Spleen (tissue), 11 donors: ENCODE data around the gene VAC14. TPM values are rescaled to one million over a fixed set of nuclear protein-coding genes. Genes with fewer than 3 reads are reported as not detected.

ENCODE experiments used
- DNase-seq: peaks from one replicate; pipeline ENCODE4 v3.0.0-alpha.2; 2020
- H3K27ac ChIP-seq, 8 donors: fragments of 200-600 bp; sonication (generic) in 7 of 8; 1 replicate in 4 of 8; 2 replicates in 4 of 8; pipeline versions ENCODE4 v1.5.0 to v1.8.0; 2016 to 2021; ENCODE audit warnings: inconsistent platforms in 4 of 8, mild to moderate bottlenecking in 4 of 8, moderate library complexity in 1 of 8
- H3K27me3 ChIP-seq, 7 donors: fragments of 200-600 bp; sonication (generic) in 6 of 7; replicated peaks in 1 of 7; 1 replicate in 4 of 7; 2 replicates in 3 of 7; pipeline versions ENCODE4 v1.5.0 to v1.8.0; 2016 to 2021; ENCODE audit warnings: inconsistent platforms in 3 of 7, mild to moderate bottlenecking in 1 of 7
- H3K36me3 ChIP-seq, 6 donors: fragments of 200-600 bp; sonication (generic) in 5 of 6; 1 replicate in 4 of 6; 2 replicates in 2 of 6; pipeline versions ENCODE4 v1.5.0 to v1.8.0; 2016 to 2021; ENCODE audit warnings: inconsistent platforms in 2 of 6
- H3K4me1 ChIP-seq, 6 donors: fragments of 200-600 bp; sonication (generic) in 5 of 6; 1 replicate in 3 of 6; 2 replicates in 3 of 6; pipeline versions ENCODE4 v1.5.0 to v1.8.0; 2016 to 2021; ENCODE audit warnings: inconsistent platforms in 3 of 6
- H3K4me3 ChIP-seq, 8 donors: fragments of 200-600 bp; sonication (generic) in 7 of 8; 1 replicate in 4 of 8; 2 replicates in 4 of 8; pipeline versions ENCODE4 v1.5.0 to v1.8.0; 2016 to 2021; ENCODE audit warnings: inconsistent platforms in 4 of 8, mild to moderate bottlenecking in 4 of 8, moderate library complexity in 2 of 8
- H3K9me3 ChIP-seq, 8 donors: fragments of 200-600 bp; sonication (generic) in 7 of 8; 1 replicate in 4 of 8; 2 replicates in 4 of 8; pipeline versions ENCODE4 v1.5.0 to v1.8.0; 2016 to 2021; ENCODE audit warnings: inconsistent platforms in 4 of 8
- CTCF ChIP-seq, 11 experiments: fragments of 200-600 bp in 7 of 11; fragments of 450-650 bp in 4 of 11; sonication (generic) in 4 of 11; IDR thresholded peaks in 8 of 11; conservative IDR thresholded peaks in 3 of 11; 1 replicate in 7 of 11; 2 replicates in 4 of 11; pipeline versions ENCODE4 v1.4.0 to v1.8.0; 2016 to 2021; ENCODE audit warnings: antibody characterized with exemption in 11 of 11, inconsistent platforms in 4 of 11, mild to moderate bottlenecking in 1 of 11
- POLR2A ChIP-seq, 3 donors: fragments of 450-650 bp; IDR thresholded peaks; one replicate each; pipeline ENCODE4 v1.5.1; 2017; ENCODE audit warnings: antibody characterized with exemption in 3 of 3, mild to moderate bottlenecking in 1 of 3
- POLR2AphosphoS5 ChIP-seq, 3 donors: sonication (generic); formaldehyde crosslinking; IDR thresholded peaks; one replicate each; pipeline ENCODE4 v1.5.1; 2017; ENCODE audit warnings: antibody characterized with exemption in 3 of 3
- WGBS, 5 donors: extraction: QIAGEN DNeasy Blood & Tissue Kit in 3 of 5; methylation state at CpG; one replicate each; pipeline versions ENCODE4 v1.1.5 to v1.1.7; 2013 to 2018; 5-methylcytosine and 5-hydroxymethylcytosine counted together
- intact Hi-C: fragments of 100-400 bp; cut with DNase I; formaldehyde crosslinking; loops from one replicate; pipeline ENCODE4 v1.15.0; 2023; ENCODE audit warnings: low total_unique reads
- polyA plus RNA-seq, 3 donors: library from polyadenylated mRNA; stranded (reverse); fragments of 200-250 nt; gene quantifications; one replicate each; pipeline ENCODE4 v1.2.1, GENCODE V29; 2013
- total RNA-seq, 7 donors: library from RNA; depleted of rRNA in 3 of 7; stranded (reverse); fragments of >200 nt in 3 of 7; fragmentation: NEBNext Ultra II Directional in 4 of 7; extraction: Animal tissue kit (Norgen Biotek cat#: 25700) in 4 of 7; gene quantifications; one replicate each; pipeline versions ENCODE4 v1.1.0 to v1.2.1, GENCODE V29; 2016 to 2021
- donor health status: healthy with polysubstance abuse.
- donor health status: DM: no; HTN: no; CAD: no; lungs with moderate emphysema.
- donor health status: DM: no; HTN: no; CAD: no.
- donor health status: Bipolar disorder and iron deficiency.
- donor health status: healthy.
- donor health status: DM: no; HTN: no; CAD: no.
- donor health status: DM: yes; HTN: yes; CAD: no.

The VAC14 gene
- total and polyA plus RNA-seq, 10 donors = 29.1 to 70.0 (median 48.1) TPM

DNA sequence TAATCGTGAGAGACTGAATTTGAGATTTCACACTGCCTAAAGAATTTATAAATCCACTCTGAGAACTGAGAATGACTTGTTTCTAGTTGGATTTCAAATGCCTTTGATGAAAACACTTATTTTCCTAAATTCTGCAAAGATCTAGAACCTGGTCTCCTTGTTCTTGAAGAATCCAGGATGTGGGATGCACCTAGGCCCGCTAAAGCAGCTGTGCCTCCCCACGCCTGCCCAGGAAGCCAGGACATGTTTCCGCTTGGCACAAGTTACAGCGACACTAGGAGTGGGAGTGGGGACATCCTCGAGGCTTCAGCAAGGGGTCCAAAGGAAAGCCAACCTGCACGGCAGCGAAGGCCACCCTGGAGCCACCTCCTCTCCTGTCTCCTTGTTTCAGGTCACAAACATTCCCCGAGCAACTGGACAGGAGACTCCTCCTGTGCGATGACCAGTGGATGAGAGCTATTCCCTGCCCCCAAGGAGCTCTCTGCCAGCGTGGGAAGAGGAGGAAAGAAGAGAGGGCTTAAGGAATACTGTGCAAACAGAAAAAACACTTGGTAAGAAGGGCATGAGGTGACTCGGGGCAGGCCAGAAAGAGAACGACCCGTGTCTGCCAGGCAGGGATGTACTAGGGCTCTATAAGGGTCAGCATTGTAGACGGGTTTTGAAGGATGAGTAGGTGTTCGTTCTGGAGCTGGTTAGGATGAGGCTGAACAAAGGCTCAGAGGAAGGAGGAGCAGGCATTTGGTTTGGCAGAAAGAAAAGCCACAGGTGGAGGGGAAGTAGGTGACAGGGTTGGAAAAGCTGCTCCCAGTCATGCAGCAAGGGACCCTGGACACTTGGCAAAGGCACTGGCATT, 11.1 kb downstream of the VAC14 start:
- peaks cover 3 to 89% (median 58%) of the 10 kb centered on the region in 6 donors for H3K4me1 ChIP-seq
- H3K9me3 ChIP-seq = no peaks in the 10 kb centered on the region
- intact Hi-C loops = no loop called here
- no peak for DNase-seq
- H3K36me3 ChIP-seq = peaks cover 0 to 58% (median 19%) of the 10 kb centered on the region in 6 donors
- no peak overlapping the region for H3K4me3 ChIP-seq
- no peaks in the 10 kb centered on the region for H3K27me3 ChIP-seq
- TF ChIP-seq CTCF (IDR thresholded peaks at IDR 0.05 in 8 of 11, conservative IDR thresholded peaks at IDR 0.05 in 3 of 11) (no peak), POLR2A (IDR thresholded peaks at IDR 0.05) (no peak), POLR2AphosphoS5 (IDR thresholded peaks at IDR 0.05) (no peak)
- 77 to 83% (median 82%) methylated on average over 15 to 16 of the region's 16 CpGs for WGBS, 5 donors
- peak overlapping the region in 5 of 8 donors; percentile 26 to 64 (median 42) for H3K27ac ChIP-seq

DNA sequence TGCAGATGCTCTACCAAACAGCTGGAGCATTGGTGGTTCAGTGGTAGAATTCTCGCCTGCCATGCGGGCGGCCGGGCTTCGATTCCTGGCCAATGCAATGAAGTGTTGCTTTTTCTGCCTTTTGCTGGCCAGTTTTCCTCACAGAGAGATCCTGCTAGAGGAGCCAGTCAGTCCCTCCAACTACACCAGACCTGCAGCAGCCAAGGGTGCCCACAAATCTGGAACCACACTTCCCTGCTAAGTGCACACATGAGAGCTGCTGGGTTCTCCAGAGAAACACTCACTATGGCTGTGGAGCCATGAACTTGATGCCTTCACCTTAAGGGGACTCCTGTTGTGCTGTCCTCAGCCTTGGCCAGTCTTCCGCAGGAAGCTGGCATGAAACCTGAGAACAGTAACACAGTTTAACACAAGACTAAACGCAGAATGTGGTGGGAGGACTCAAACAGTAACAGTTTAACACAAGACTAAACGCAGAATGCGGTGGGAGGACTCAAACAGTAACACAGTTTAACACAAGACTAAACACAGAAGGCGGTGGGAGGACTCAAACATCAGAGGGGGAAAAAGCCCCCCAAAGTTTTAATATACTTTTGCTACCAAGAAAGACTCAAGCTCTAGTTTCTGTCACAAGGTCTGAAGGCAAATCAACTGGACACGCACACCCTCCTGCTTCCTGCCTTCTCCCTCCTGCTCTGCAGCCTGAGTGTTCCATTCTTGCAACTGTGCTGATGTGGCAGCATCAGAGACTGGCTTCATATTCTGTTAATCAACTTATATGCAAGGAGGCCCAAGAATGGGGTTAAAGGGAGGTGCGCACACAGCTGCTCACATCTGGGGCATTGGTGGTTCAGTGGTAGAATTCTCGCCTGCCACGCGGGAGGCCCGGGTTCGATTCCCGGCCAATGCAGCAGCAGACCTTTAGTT, 12.0 kb downstream of the VAC14 start:
- TF ChIP-seq POLR2A (IDR thresholded peaks at IDR 0.05) (no peak), POLR2AphosphoS5 (IDR thresholded peaks at IDR 0.05) (peak in 2 of 3 donors; percentile 37 to 45)
- no peaks in the 10 kb centered on the region for H3K27me3 ChIP-seq
- H3K27ac ChIP-seq = peak overlapping the region in 5 of 8 donors; percentile 26 to 64 (median 42)
- intact Hi-C loops = no loop called here
- peaks cover 3 to 89% (median 60%) of the 10 kb centered on the region in 6 donors for H3K4me1 ChIP-seq
- no peaks in the 10 kb centered on the region for H3K9me3 ChIP-seq
- peaks cover under 1 to 67% (median 28%) of the 10 kb centered on the region in 6 donors for H3K36me3 ChIP-seq
- DNase-seq = no peak
- 74 to 83% (median 81%) methylated on average over 17 to 18 of the region's 18 CpGs for WGBS, 5 donors
- no peak overlapping the region for H3K4me3 ChIP-seq

DNA sequence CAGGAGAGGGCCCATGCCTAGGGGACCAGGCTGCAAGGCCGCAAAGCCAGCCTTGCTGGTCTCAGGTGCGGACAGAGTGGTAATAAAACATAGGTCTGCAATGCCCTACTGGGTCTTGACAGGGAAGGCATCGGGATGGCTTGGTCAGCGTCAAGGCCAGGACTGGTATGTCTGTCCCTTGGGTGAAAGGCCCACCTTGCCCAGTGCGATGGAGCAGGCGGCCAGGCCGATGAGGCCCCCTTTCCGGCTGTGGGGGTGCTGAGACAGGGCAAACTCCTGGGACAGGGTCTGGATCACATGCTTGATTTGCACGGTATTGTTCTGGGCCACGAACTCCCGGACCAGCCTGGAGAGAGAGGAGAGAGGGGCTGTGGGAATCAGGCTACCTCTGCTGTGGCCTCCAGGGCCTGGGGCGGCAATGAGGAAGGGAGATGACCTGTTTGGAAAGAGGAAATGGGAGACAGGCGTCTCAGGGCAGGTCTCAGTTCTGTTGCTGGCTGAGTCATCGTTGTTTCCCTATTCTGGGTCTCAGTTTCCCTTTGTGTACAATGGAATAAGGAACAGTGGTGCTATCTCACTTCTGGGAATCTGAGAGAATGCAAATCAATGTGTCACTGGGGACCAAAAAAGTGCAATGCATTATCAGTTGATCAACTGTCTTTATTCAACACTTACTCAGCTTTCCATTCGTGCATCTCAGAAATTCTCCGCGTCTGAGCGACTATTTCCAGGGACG, 14.8 kb downstream of the VAC14 start:
- WGBS, 5 donors = 81 to 91% (median 90%) methylated on average over 19 of the region's 19 CpGs
- DNase-seq = no peak
- Histone ChIP-seq H3K36me3 (peaks cover 4 to 94% (median 55%) of the 10 kb centered on the region in 6 donors), H3K4me3 (no peak overlapping the region), H3K4me1 (peaks cover 3 to 83% (median 51%) of the 10 kb centered on the region in 6 donors), H3K9me3 (peaks cover 0 to 7% (median 0%) of the 10 kb centered on the region in 8 donors), H3K27ac (peak overlapping the region in 1 of 8 donors; percentile 27), H3K27me3 (no peaks in the 10 kb centered on the region)
- TF ChIP-seq CTCF (IDR thresholded peaks at IDR 0.05 in 8 of 11, conservative IDR thresholded peaks at IDR 0.05 in 3 of 11) = no peak
- TF ChIP-seq POLR2A (IDR thresholded peaks at IDR 0.05) = no peak
- TF ChIP-seq POLR2AphosphoS5 (IDR thresholded peaks at IDR 0.05) = no peak
- intact Hi-C loops = no loop called here
